GM23248 (cell line): ENCODE data around the gene CASP9.

ENCODE experiments used
- EZH2 ChIP-seq: fragments of 200-600 bp; sonication (generic); IDR thresholded peaks from 2 replicates; pipeline ENCODE4 v1.6.1; 2018; ENCODE audit warnings: antibody characterized with exemption, mild to moderate bottlenecking; ENCODE audit not compliant: insufficient read depth, poor library complexity, severe bottlenecking
- EZH2phosphoT487 ChIP-seq: fragments of 200-600 bp; sonication (generic); IDR thresholded peaks from 2 replicates; pipeline ENCODE4 v1.6.1; 2018; ENCODE audit warnings: antibody characterized with exemption, moderate library complexity, mild to moderate bottlenecking, low read depth; ENCODE audit not compliant: insufficient read depth

GRCh38 chr1:15506831-15507230 lies 17.2 kb downstream of the CASP9 start:
- TF ChIP-seq EZH2 (no peak), EZH2phosphoT487 (no peak)
